ENCODE results near the gene POLR3B.
"Not testable (repeated sequence)": the region's sequence is repeated elsewhere in the genome, so short reads cannot be mapped to it uniquely, and the experiment has no call there.

Gene POLR3B

GRCh38 chr12:106342397-106343213 is 14.9 kb upstream of the POLR3B start:
- DNase-seq, result no peak

GRCh38 chr12:106343214-106343528 is 14.4 kb upstream of the POLR3B start:
- DNase-seq, result no peak

GRCh38 chr12:106344131-106344530 is 13.4 kb upstream of the POLR3B start:
- no peak for DNase-seq

GRCh38 chr12:106345746-106346145 is 11.8 kb upstream of the POLR3B start:
- peak; percentile 48 to 66 for DNase-seq

GRCh38 chr12:106348411-106348810 is 9.1 kb upstream of the POLR3B start:
- no peak for DNase-seq

- no peak for DNase-seq
Observed at GRCh38 chr12:106353175-106353574, 4.4 kb upstream of the POLR3B start.

- DNase-seq, result peak; percentile 66 to 71
Observed at GRCh38 chr12:106358396-106359241, 1.1 kb downstream of the POLR3B start.

- no peak for DNase-seq
Observed at GRCh38 chr12:106359646-106360399, 2.3 kb downstream of the POLR3B start.

GRCh38 chr12:106360400-106360994 is 2.9 kb downstream of the POLR3B start:
- no peak for DNase-seq

GRCh38 chr12:106362971-106363370 is 5.4 kb downstream of the POLR3B start:
- no peak for DNase-seq

- no peak for DNase-seq
Observed at GRCh38 chr12:106364261-106364660, 6.7 kb downstream of the POLR3B start.

GRCh38 chr12:106369624-106370346 is 12.2 kb downstream of the POLR3B start:
- DNase-seq, result peak; percentile 33 to 46

GRCh38 chr12:106378788-106379187 is 21.2 kb downstream of the POLR3B start:
- DNase-seq, result no peak

GRCh38 chr12:106380954-106381353 is 23.4 kb downstream of the POLR3B start:
- no peak for DNase-seq

GRCh38 chr12:106381866-106382265 is 24.3 kb downstream of the POLR3B start:
- not testable (repeated sequence) for DNase-seq

GRCh38 chr12:106386813-106387535 is 29.4 kb downstream of the POLR3B start:
- DNase-seq, result no peak

GRCh38 chr12:106387848-106388377 is 30.4 kb downstream of the POLR3B start:
- DNase-seq, result no peak

- DNase-seq, result no peak
Observed at GRCh38 chr12:106389151-106389550, 31.6 kb downstream of the POLR3B start.

GRCh38 chr12:106392759-106393158 is 35.2 kb downstream of the POLR3B start:
- DNase-seq, result no peak

GRCh38 chr12:106409878-106410277 is 52.3 kb downstream of the POLR3B start:
- DNase-seq, result no peak

- no peak for DNase-seq
Observed at GRCh38 chr12:106412563-106412962, 55.0 kb downstream of the POLR3B start.

All from inflammatory macrophage (primary cell).